HUDEP-2 (cell line): ENCODE data around the gene C3orf18.
A peak's percentile ranks its signal among the peaks of the same experiment; 100 is the strongest.

ENCODE experiments used
- DNase-seq, 76 experiments: peaks; one replicate each; lab custom pipeline; 2025; ENCODE audit not compliant: unreplicated experiment in 76 of 76; lab: John Stamatoyannopoulos, UW

Gene C3orf18

GRCh38 chr3:50604110-50604621 is 36.6 kb upstream of the C3orf18 start:
- peak in 7 of 76 experiments; percentile 28 to 61 (median 51) for DNase-seq

GRCh38 chr3:50603261-50604109 is 35.9 kb upstream of the C3orf18 start:
- DNase-seq = peak in 4 of 76 experiments; percentile 25 to 57 (median 50)

GRCh38 chr3:50602595-50603191 is 35.1 kb upstream of the C3orf18 start:
- peak in 2 of 76 experiments; percentile 44 to 58 for DNase-seq

GRCh38 chr3:50600841-50601591 is 33.5 kb upstream of the C3orf18 start:
- peak in 75 of 76 experiments; percentile 71 to 99 (median 96) for DNase-seq

- DNase-seq = peak in 63 of 76 experiments; percentile 12 to 80 (median 51)
Measured at GRCh38 chr3:50600141-50600753, 32.7 kb upstream of the C3orf18 start.

GRCh38 chr3:50599716-50600118 is 32.2 kb upstream of the C3orf18 start:
- peak in 1 of 76 experiments; percentile 50 for DNase-seq

GRCh38 chr3:50599115-50599715 is 31.7 kb upstream of the C3orf18 start:
- DNase-seq = peak in 1 of 76 experiments; percentile 19

GRCh38 chr3:50594253-50594785 is 26.8 kb upstream of the C3orf18 start:
- DNase-seq = peak in 6 of 76 experiments; percentile 11 to 22 (median 17)

- peak in 39 of 76 experiments; percentile 15 to 59 (median 35) for DNase-seq
Measured at GRCh38 chr3:50592568-50592967, 25.0 kb upstream of the C3orf18 start.

GRCh38 chr3:50591196-50591741 is 23.7 kb upstream of the C3orf18 start:
- DNase-seq = peak in 1 of 76 experiments; percentile 36

- DNase-seq = peak in 22 of 76 experiments; percentile 8 to 57 (median 32)
Measured at GRCh38 chr3:50588759-50589433, 21.3 kb upstream of the C3orf18 start.

- DNase-seq = peak in 1 of 76 experiments; percentile 12
Measured at GRCh38 chr3:50587806-50588758, 20.5 kb upstream of the C3orf18 start.

- DNase-seq = no peak
Measured at GRCh38 chr3:50587373-50587772, 19.8 kb upstream of the C3orf18 start.

- DNase-seq = no peak
Measured at GRCh38 chr3:50586763-50587070, 19.2 kb upstream of the C3orf18 start.

GRCh38 chr3:50585919-50586762 is 18.6 kb upstream of the C3orf18 start:
- no peak for DNase-seq

GRCh38 chr3:50584391-50584790 is 16.8 kb upstream of the C3orf18 start:
- DNase-seq = no peak

GRCh38 chr3:50583897-50584296 is 16.4 kb upstream of the C3orf18 start:
- DNase-seq = no peak
